ENCODE results near the gene TM9SF1.

The TM9SF1 gene

GRCh38 chr14:24150567-24150966, 44.7 kb downstream of the TM9SF1 start:
- no peak for DNase-seq

GRCh38 chr14:24150061-24150460, 45.2 kb downstream of the TM9SF1 start:
- no peak for DNase-seq

- DNase-seq, result no peak
These were observed 45.8 kb downstream of the TM9SF1 start for GRCh38 chr14:24149302-24149969.

- DNase-seq, result no peak
These were observed 47.3 kb downstream of the TM9SF1 start for GRCh38 chr14:24147761-24148428.

GRCh38 chr14:24146978-24147760, 48.1 kb downstream of the TM9SF1 start, which contains the start of gene RNF31:
Gene RNF31, plus strand, starts transcription at chr14:24147498. Its CDS starts 201 bp downstream, at chr14:24147699.
- peak; percentile 99 for DNase-seq

- peak; percentile 99 for DNase-seq
These were observed 48.7 kb downstream of the TM9SF1 start, which contains the start of gene PSME2 for GRCh38 chr14:24146453-24146977. Gene PSME2, minus strand, starts transcription at chr14:24146610. Its CDS starts 29 bp downstream, at chr14:24146581.

GRCh38 chr14:24145690-24146452, 49.4 kb downstream of the TM9SF1 start:
- DNase-seq, result no peak

GRCh38 chr14:24145219-24145618, 50.0 kb downstream of the TM9SF1 start:
- no peak for DNase-seq

- DNase-seq, result no peak
These were observed 50.8 kb downstream of the TM9SF1 start for GRCh38 chr14:24144451-24144850.

- DNase-seq, result no peak
These were observed 51.7 kb downstream of the TM9SF1 start for GRCh38 chr14:24143511-24143910.

GRCh38 chr14:24141097-24141880, 54.0 kb downstream of the TM9SF1 start, which contains the start of gene EMC9:
Gene EMC9, minus strand, starts transcription at chr14:24141591. Its CDS starts 287 bp downstream, at chr14:24141304.
- DNase-seq, result peak; percentile 100

- DNase-seq, result no peak
These were observed 55.8 kb downstream of the TM9SF1 start for GRCh38 chr14:24139272-24139934.
